ENCODE results near the gene DUSP22.

Gene DUSP22

GRCh38 chr6:331622-332521 lies 39.6 kb downstream of the DUSP22 start:
- Mint-ChIP-seq H3K9me3 (no peaks in the 10 kb centered on the region), H3K4me3 (no peak overlapping the region), H3K27me3 (no peaks in the 10 kb centered on the region), H3K27ac (no peak overlapping the region), H3K36me3 (no peaks in the 10 kb centered on the region), H3K4me1 (peaks cover 13% of the 10 kb centered on the region)

- no peaks in the 10 kb centered on the region for H3K36me3 Mint-ChIP-seq
- H3K4me1 Mint-ChIP-seq = peaks cover 21% of the 10 kb centered on the region
- no peaks in the 10 kb centered on the region for H3K27me3 Mint-ChIP-seq
- no peak overlapping the region for H3K27ac Mint-ChIP-seq
- no peak overlapping the region for H3K4me3 Mint-ChIP-seq
- no peaks in the 10 kb centered on the region for H3K9me3 Mint-ChIP-seq
These were observed 40.4 kb downstream of the DUSP22 start for GRCh38 chr6:332671-333070.

- Mint-ChIP-seq H3K27ac (no peak overlapping the region), H3K4me3 (no peak overlapping the region), H3K36me3 (no peaks in the 10 kb centered on the region), H3K27me3 (no peaks in the 10 kb centered on the region), H3K9me3 (no peaks in the 10 kb centered on the region), H3K4me1 (peaks cover 27% of the 10 kb centered on the region)
These were observed 41.2 kb downstream of the DUSP22 start for GRCh38 chr6:333379-334002.

DNA sequence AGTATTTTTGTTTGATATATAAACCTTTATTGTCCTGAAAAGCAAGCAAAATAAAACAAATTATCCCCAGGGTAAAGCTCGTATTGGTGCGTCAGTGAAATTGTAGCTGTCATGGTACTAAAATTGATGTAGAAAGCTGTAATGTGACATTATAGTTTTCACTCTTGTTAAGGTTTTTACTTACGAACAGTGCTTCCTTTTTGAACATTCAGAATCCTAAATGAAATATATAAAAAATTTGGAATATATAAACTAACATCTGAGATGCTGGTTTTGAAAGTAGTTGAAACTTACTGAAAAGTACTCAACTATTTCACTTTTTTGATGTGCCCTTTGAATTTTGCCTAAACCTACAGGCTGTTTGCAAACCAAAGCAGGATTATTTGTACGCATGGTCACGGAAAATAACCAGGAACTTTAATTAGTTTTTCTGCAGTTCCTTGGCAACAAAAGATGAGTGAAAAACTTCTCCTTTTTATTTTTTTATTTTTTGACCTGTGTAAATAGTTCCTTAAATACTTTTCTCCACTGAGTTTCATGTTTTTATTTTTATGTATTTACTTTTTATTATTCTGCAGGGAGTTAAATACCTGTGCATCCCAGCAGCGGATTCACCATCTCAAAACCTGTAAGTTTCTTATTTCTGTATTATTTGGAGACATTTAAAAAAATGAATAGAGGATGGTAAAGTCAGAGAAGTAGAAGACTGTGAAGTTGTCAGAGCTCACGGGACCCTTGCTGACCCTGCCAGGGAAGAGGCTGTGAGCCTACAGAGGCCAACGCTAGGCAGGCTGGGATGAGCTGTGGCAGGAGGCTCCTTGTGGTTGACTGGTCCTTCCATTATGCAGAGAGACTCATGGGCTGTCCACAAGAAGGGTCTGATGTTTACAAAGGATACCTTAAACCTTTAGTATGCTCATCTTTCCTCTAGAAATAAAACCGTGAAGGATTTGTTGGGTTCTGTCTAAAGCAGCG lies 42.5 kb downstream of the DUSP22 start:
- no peaks in the 10 kb centered on the region for H3K27me3 Mint-ChIP-seq
- no peak overlapping the region for H3K4me3 Mint-ChIP-seq
- H3K9me3 Mint-ChIP-seq = no peaks in the 10 kb centered on the region
- no peak overlapping the region for H3K27ac Mint-ChIP-seq
- no peaks in the 10 kb centered on the region for H3K36me3 Mint-ChIP-seq
- H3K4me1 Mint-ChIP-seq = peaks cover 41% of the 10 kb centered on the region

GRCh38 chr6:335572-335971 lies 43.3 kb downstream of the DUSP22 start:
- Mint-ChIP-seq H3K27me3 (no peaks in the 10 kb centered on the region), H3K27ac (no peak overlapping the region), H3K4me1 (peaks cover 46% of the 10 kb centered on the region), H3K36me3 (no peaks in the 10 kb centered on the region), H3K4me3 (no peak overlapping the region), H3K9me3 (no peaks in the 10 kb centered on the region)

DNA sequence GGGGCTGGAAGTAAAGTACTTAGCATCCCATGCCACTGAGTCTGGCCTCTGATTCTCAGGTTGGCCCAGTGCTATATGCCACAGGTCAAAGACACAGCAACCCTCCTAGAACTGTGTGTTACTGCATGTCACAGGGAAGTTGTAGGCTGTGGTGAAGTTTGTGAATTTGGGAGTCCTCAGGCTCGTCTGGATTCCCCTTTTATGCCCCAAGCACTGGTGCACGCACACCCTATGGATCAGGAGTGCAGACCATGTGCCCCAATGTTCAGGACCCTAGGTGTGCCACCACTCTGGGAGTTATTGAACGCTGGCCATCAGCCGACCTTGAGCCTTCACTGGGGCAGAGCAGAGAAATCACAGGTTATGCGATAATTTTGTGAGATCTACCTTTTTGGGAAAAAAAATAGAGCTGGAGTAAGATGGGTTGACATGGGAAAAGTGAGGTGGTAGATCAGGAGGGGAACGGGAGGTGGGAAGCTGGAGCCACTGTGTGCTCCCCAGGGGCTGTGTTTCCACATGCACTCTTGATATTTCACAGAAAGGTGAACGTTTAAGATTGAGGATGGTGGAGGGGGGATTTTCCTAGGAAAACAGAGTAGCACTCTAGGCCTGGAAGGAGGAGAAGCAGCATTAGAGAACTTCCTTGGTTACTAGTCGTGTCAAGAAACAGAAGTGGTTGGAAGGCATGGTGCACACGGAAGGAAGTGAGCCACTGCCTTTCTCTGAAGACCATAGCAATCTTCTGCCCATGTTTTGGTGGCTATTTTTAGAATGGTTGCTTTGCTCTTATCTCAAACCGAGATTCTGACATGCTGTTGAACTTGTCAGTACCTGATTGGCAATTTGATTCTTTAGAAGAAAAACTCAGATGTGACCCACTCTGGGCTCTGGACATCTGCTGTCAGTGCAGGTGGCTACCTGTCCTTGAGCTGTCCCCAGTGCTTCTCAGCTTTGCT lies 44.1 kb downstream of the DUSP22 start:
- H3K4me3 Mint-ChIP-seq = no peak overlapping the region
- H3K27ac Mint-ChIP-seq = no peak overlapping the region
- peaks cover 1% of the 10 kb centered on the region for H3K36me3 Mint-ChIP-seq

DNA sequence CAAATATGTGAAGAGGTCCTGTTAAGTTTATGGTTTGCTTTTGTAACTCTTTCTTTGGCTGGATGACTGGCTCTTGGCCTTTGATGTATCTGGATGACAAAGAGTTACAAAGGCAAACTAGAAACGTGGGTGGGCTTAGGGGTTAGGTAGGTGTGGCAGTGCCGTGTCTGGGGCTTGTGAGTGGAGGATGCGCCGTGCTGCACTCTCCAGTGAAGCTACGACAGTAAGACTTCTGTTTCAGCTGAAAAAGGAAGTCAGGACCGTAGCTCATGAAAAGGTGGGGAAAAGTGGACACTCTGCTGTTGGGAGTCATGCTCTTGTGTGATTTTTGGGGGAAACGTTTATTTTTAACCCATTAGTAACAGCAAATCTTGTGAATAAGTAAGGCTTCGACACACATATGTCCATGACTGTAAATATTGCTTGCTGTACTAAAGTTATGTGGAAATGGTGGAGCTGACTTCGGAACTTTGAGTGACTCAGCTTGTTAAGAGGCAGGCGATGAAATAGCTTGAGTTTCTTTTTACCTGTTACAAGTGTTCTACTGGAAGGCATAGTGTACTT lies 45.6 kb downstream of the DUSP22 start:
- peak overlapping the region; percentile 8 for H3K27ac Mint-ChIP-seq
- H3K9me3 Mint-ChIP-seq = no peaks in the 10 kb centered on the region
- H3K36me3 Mint-ChIP-seq = peaks cover 1% of the 10 kb centered on the region
- H3K4me1 Mint-ChIP-seq = peaks cover 50% of the 10 kb centered on the region
- no peaks in the 10 kb centered on the region for H3K27me3 Mint-ChIP-seq
- H3K4me3 Mint-ChIP-seq = peak overlapping the region; percentile 42

More for the DNA sequence above, 44.1 kb downstream of the DUSP22 start:
- Mint-ChIP-seq H3K27me3 (no peaks in the 10 kb centered on the region), H3K9me3 (no peaks in the 10 kb centered on the region), H3K4me1 (peaks cover 50% of the 10 kb centered on the region)

- no peaks in the 10 kb centered on the region for H3K9me3 Mint-ChIP-seq
- H3K4me1 Mint-ChIP-seq = peaks cover 50% of the 10 kb centered on the region
- peak overlapping the region; percentile 32 for H3K4me3 Mint-ChIP-seq
- H3K27ac Mint-ChIP-seq = no peak overlapping the region
- peaks cover 3% of the 10 kb centered on the region for H3K36me3 Mint-ChIP-seq
- no peaks in the 10 kb centered on the region for H3K27me3 Mint-ChIP-seq
These were observed 46.6 kb downstream of the DUSP22 start for GRCh38 chr6:338815-339262.

- no peak overlapping the region for H3K4me3 Mint-ChIP-seq
- no peaks in the 10 kb centered on the region for H3K27me3 Mint-ChIP-seq
- H3K36me3 Mint-ChIP-seq = peaks cover 3% of the 10 kb centered on the region
- peaks cover 50% of the 10 kb centered on the region for H3K4me1 Mint-ChIP-seq
- no peak overlapping the region for H3K27ac Mint-ChIP-seq
- no peaks in the 10 kb centered on the region for H3K9me3 Mint-ChIP-seq
These were observed 47.2 kb downstream of the DUSP22 start for GRCh38 chr6:339480-339879.

DNA sequence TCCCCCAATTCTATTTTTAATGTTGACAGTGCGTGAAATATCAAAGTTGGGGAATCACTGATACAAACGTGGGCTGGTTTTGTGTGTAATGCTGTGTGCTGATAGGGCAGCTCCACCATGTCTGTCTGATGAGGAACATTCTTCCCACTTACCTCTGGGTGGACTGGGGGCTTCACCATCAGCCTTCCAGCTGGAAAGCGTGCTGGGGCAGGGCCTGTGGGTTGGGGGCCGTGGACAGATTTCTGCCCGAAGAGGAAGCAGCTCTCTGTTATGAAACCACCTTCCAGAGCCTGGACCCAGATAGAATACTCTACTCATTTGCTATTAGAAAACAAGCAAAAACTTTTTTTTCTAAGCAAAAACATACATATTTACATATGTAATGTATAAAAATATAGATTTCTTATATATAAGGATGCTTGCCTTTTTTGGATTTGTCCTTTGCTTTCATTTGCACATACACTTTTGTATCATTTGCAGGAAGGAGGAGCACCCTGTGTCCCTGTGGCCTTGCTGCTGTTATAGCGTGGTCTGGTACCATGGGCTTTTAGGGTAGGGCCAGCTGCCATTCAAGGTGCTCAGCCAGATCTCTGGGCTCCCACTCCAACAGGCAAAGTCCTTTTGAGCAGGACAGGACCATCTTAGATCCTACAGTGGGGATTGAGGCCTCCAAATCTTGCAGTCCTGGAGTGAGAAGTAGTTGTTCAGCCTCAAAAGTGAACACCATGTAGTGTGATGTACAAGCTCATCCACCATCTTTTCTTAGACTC lies 48.1 kb downstream of the DUSP22 start:
- Mint-ChIP-seq H3K36me3 (peaks cover 3% of the 10 kb centered on the region), H3K27me3 (no peaks in the 10 kb centered on the region), H3K27ac (no peak overlapping the region), H3K4me1 (peaks cover 50% of the 10 kb centered on the region), H3K9me3 (no peaks in the 10 kb centered on the region), H3K4me3 (no peak overlapping the region)

- Mint-ChIP-seq H3K36me3 (peaks cover 3% of the 10 kb centered on the region), H3K27ac (no peak overlapping the region), H3K27me3 (no peaks in the 10 kb centered on the region), H3K4me1 (peaks cover 44% of the 10 kb centered on the region), H3K4me3 (no peak overlapping the region), H3K9me3 (no peaks in the 10 kb centered on the region)
These were observed 48.9 kb downstream of the DUSP22 start for GRCh38 chr6:340991-341827.

- H3K4me1 Mint-ChIP-seq = peaks cover 34% of the 10 kb centered on the region
- no peaks in the 10 kb centered on the region for H3K9me3 Mint-ChIP-seq
- peaks cover 3% of the 10 kb centered on the region for H3K36me3 Mint-ChIP-seq
- H3K4me3 Mint-ChIP-seq = no peak overlapping the region
- H3K27ac Mint-ChIP-seq = no peak overlapping the region
- no peaks in the 10 kb centered on the region for H3K27me3 Mint-ChIP-seq
These were observed 49.9 kb downstream of the DUSP22 start for GRCh38 chr6:341914-342831.
